Measurements from ENCODE around the gene MBD4.
A peak's percentile ranks its signal among the peaks of the same experiment; 100 is the strongest.
"Not testable (repeated sequence)": the region's sequence is repeated elsewhere in the genome, so short reads cannot be mapped to it uniquely, and the experiment has no call there.

MBD4 gene

GRCh38 chr3:129402210-129402609 lies 37.5 kb downstream of the MBD4 start:
- Histone ChIP-seq H3K27me3 (ENCODE audit: insufficient read depth, poor library complexity, severe bottlenecking) (no peaks in the 10 kb centered on the region), H3K36me3 (ENCODE audit: low read depth) (no peaks in the 10 kb centered on the region), H3K4me3 (ENCODE audit: severe bottlenecking) (no peak overlapping the region), H3K4me1 (ENCODE audit: insufficient read depth, poor library complexity, severe bottlenecking) (peaks cover 5% of the 10 kb centered on the region), H3K9me3 (ENCODE audit: severe bottlenecking) (no peaks in the 10 kb centered on the region), H3K27ac (ENCODE audit: poor library complexity, severe bottlenecking) (no peak overlapping the region)
- DNase-seq (ENCODE audit: low spot score) (no peak), ATAC-seq (ENCODE audit: low read depth) (no peak)
- no peak for TF ChIP-seq CTCF (IDR thresholded peaks at IDR 0.05; ENCODE audit: poor library complexity, severe bottlenecking)

GRCh38 chr3:129399895-129400357 lies 39.8 kb downstream of the MBD4 start:
- peak overlapping the region; percentile 50 for H3K4me3 ChIP-seq (ENCODE audit: severe bottlenecking)
- peak overlapping the region; percentile 49 for H3K27ac ChIP-seq (ENCODE audit: poor library complexity, severe bottlenecking)
- peak; percentile 70 for TF ChIP-seq CTCF (IDR thresholded peaks at IDR 0.05; ENCODE audit: poor library complexity, severe bottlenecking)
- H3K4me1 ChIP-seq (ENCODE audit: insufficient read depth, poor library complexity, severe bottlenecking), result peaks cover 5% of the 10 kb centered on the region
- H3K36me3 ChIP-seq (ENCODE audit: low read depth), result peaks cover 6% of the 10 kb centered on the region
- H3K27me3 ChIP-seq (ENCODE audit: insufficient read depth, poor library complexity, severe bottlenecking), result no peaks in the 10 kb centered on the region
- ATAC-seq (ENCODE audit: low read depth) (no peak), DNase-seq (ENCODE audit: low spot score) (no peak)
- no peaks in the 10 kb centered on the region for H3K9me3 ChIP-seq (ENCODE audit: severe bottlenecking)

GRCh38 chr3:129399145-129399894 lies 40.4 kb downstream of the MBD4 start:
- H3K36me3 ChIP-seq (ENCODE audit: low read depth), result peaks cover 6% of the 10 kb centered on the region
- peak overlapping the region; percentile 50 for H3K4me3 ChIP-seq (ENCODE audit: severe bottlenecking)
- ATAC-seq (ENCODE audit: low read depth), result peak; percentile 86
- H3K27ac ChIP-seq (ENCODE audit: poor library complexity, severe bottlenecking), result peak overlapping the region; percentile 49
- peak; percentile 96 for TF ChIP-seq CTCF (IDR thresholded peaks at IDR 0.05; ENCODE audit: poor library complexity, severe bottlenecking)
- H3K27me3 ChIP-seq (ENCODE audit: insufficient read depth, poor library complexity, severe bottlenecking), result no peaks in the 10 kb centered on the region
- no peaks in the 10 kb centered on the region for H3K9me3 ChIP-seq (ENCODE audit: severe bottlenecking)
- H3K4me1 ChIP-seq (ENCODE audit: insufficient read depth, poor library complexity, severe bottlenecking), result peaks cover 5% of the 10 kb centered on the region
- DNase-seq (ENCODE audit: low spot score), result no peak

- Histone ChIP-seq H3K4me3 (ENCODE audit: severe bottlenecking) (peak overlapping the region; percentile 50), H3K4me1 (ENCODE audit: insufficient read depth, poor library complexity, severe bottlenecking) (peaks cover 5% of the 10 kb centered on the region), H3K27ac (ENCODE audit: poor library complexity, severe bottlenecking) (peak overlapping the region; percentile 49), H3K36me3 (ENCODE audit: low read depth) (peaks cover 6% of the 10 kb centered on the region), H3K9me3 (ENCODE audit: severe bottlenecking) (no peaks in the 10 kb centered on the region), H3K27me3 (ENCODE audit: insufficient read depth, poor library complexity, severe bottlenecking) (no peaks in the 10 kb centered on the region)
- ATAC-seq (ENCODE audit: low read depth) (peak; percentile 56; the same call in 2 of the 3 replicates), DNase-seq (ENCODE audit: low spot score) (no peak)
- no peak for TF ChIP-seq CTCF (IDR thresholded peaks at IDR 0.05; ENCODE audit: poor library complexity, severe bottlenecking)
Measured at GRCh38 chr3:129398803-129399144, 41.0 kb downstream of the MBD4 start.

- Histone ChIP-seq H3K4me1 (ENCODE audit: insufficient read depth, poor library complexity, severe bottlenecking) (peaks cover 11% of the 10 kb centered on the region), H3K36me3 (ENCODE audit: low read depth) (peaks cover 34% of the 10 kb centered on the region)
- H3K4me3 ChIP-seq (ENCODE audit: severe bottlenecking); H3K27ac ChIP-seq (ENCODE audit: poor library complexity, severe bottlenecking); DNase-seq (ENCODE audit: low spot score); H3K27me3 ChIP-seq (ENCODE audit: insufficient read depth, poor library complexity, severe bottlenecking); H3K9me3 ChIP-seq (ENCODE audit: severe bottlenecking); ATAC-seq (ENCODE audit: low read depth): not testable (repeated sequence)
Measured at GRCh38 chr3:129393760-129394564, 45.8 kb downstream of the MBD4 start.

Data from RWPE2 (cell line).